Prostate gland (tissue), 2 donors: ENCODE data around the gene YY1AP1. TPM values are rescaled to one million over a fixed set of nuclear protein-coding genes. Genes with fewer than 3 reads are reported as not detected.

ENCODE experiments used
- DNase-seq: peaks from one replicate; pipeline ENCODE4 v3.0.0-alpha.2; 2019; ENCODE audit warnings: low spot score
- H3K27ac ChIP-seq, 2 donors: fragments of 200-600 bp; sonication (generic); 2 replicates each; pipeline ENCODE4 v1.5.1; 2017 to 2019
- H3K27me3 ChIP-seq: fragments of 200-600 bp; sonication (generic); replicated peaks from 2 replicates; pipeline ENCODE4 v1.5.1; 2019; ENCODE audit not compliant: insufficient read depth
- H3K36me3 ChIP-seq, 2 donors: fragments of 200-600 bp; sonication (generic); 1 replicate in 1 of 2; 2 replicates in 1 of 2; pipeline versions ENCODE4 v1.5.1 to v1.8.1; 2017 to 2019
- H3K4me1 ChIP-seq: fragments of 200-600 bp; sonication (generic); replicated peaks from 2 replicates; pipeline ENCODE4 v1.5.1; 2019
- H3K4me3 ChIP-seq, 2 donors: fragments of 200-600 bp; sonication (generic); 2 replicates each; pipeline ENCODE4 v1.5.1; 2017 to 2019
- H3K9me3 ChIP-seq: fragments of 200-600 bp; sonication (generic); 2 replicates; pipeline ENCODE4 v1.5.1; 2017
- CTCF ChIP-seq, 4 experiments: fragments of 200-600 bp in 2 of 4; fragments of 450-650 bp in 2 of 4; sonication (generic) in 2 of 4; IDR thresholded peaks; 1 replicate in 3 of 4; 2 replicates in 1 of 4; pipeline ENCODE4 v1.5.1; 2016 to 2019; ENCODE audit warnings: antibody characterized with exemption in 4 of 4, mild to moderate bottlenecking in 2 of 4, moderate library complexity in 2 of 4
- POLR2A ChIP-seq: fragments of 450-650 bp; IDR thresholded peaks from one replicate; pipeline ENCODE4 v1.6.1; 2016; ENCODE audit warnings: antibody characterized with exemption, mild to moderate bottlenecking
- POLR2AphosphoS5 ChIP-seq: sonication (generic); formaldehyde crosslinking; IDR thresholded peaks from one replicate; pipeline ENCODE4 v1.6.1; 2017; ENCODE audit warnings: antibody characterized with exemption
- WGBS: methylation state at CpG from one replicate; pipeline ENCODE4 v1.1.5; 2018; 5-methylcytosine and 5-hydroxymethylcytosine counted together
- intact Hi-C: fragments of 100-400 bp; cut with DNase I; formaldehyde crosslinking; loops from one replicate; pipeline ENCODE4 v1.14.2; 2022
- total RNA-seq, 2 donors: library from RNA; depleted of rRNA; stranded (reverse); fragments of >200 nt; gene quantifications; one replicate each; pipeline ENCODE4 v1.1.0, GENCODE V29; 2016

YY1AP1 gene
- total RNA-seq, 2 donors from 2014 or later, result 63.4 to 121 TPM

- intact Hi-C loops, result no loop called here
- 97% methylated on average over 10 of the region's 10 CpGs for WGBS
- TF ChIP-seq POLR2AphosphoS5, result no peak
- no peak for TF ChIP-seq POLR2A
- TF ChIP-seq CTCF (IDR thresholded peaks at IDR 0.05), result no peak
Observed at GRCh38 chr1:155697046-155697445, 8.5 kb upstream of the YY1AP1 start.

GRCh38 chr1:155696524-155696923 is 8.0 kb upstream of the YY1AP1 start:
- no peak overlapping the region for H3K4me3 ChIP-seq
- no peak overlapping the region for H3K27ac ChIP-seq
- no peaks in the 10 kb centered on the region for H3K9me3 ChIP-seq
- intact Hi-C loops, result no loop called here
- peaks cover 5% of the 10 kb centered on the region for H3K4me1 ChIP-seq
- H3K36me3 ChIP-seq, result no peaks in the 10 kb centered on the region
- H3K27me3 ChIP-seq, result no peaks in the 10 kb centered on the region
- no peak for TF ChIP-seq POLR2A
- TF ChIP-seq POLR2AphosphoS5, result no peak
- no peak for TF ChIP-seq CTCF (IDR thresholded peaks at IDR 0.05)
- no peak for DNase-seq

More at GRCh38 chr1:155697046-155697445, 8.5 kb upstream of the YY1AP1 start:
- no peak overlapping the region for H3K4me3 ChIP-seq
- no peak for DNase-seq
- H3K4me1 ChIP-seq, result peaks cover 5% of the 10 kb centered on the region
- no peaks in the 10 kb centered on the region for H3K36me3 ChIP-seq
- no peaks in the 10 kb centered on the region for H3K27me3 ChIP-seq
- H3K9me3 ChIP-seq, result no peaks in the 10 kb centered on the region
- H3K27ac ChIP-seq, result no peak overlapping the region

- H3K4me1 ChIP-seq, result peaks cover 5% of the 10 kb centered on the region
- H3K9me3 ChIP-seq, result no peaks in the 10 kb centered on the region
- H3K27me3 ChIP-seq, result no peaks in the 10 kb centered on the region
- DNase-seq, result no peak
- H3K4me3 ChIP-seq, result no peak overlapping the region
- H3K27ac ChIP-seq, result peak overlapping the region; percentile 53 to 54
- H3K36me3 ChIP-seq, result no peaks in the 10 kb centered on the region
- TF ChIP-seq POLR2AphosphoS5, result no peak
- no peak for TF ChIP-seq CTCF (IDR thresholded peaks at IDR 0.05)
- TF ChIP-seq POLR2A, result no peak
- 96% methylated on average over 3 of the region's 3 CpGs for WGBS
- intact Hi-C loops, result no loop called here
Observed at GRCh38 chr1:155695608-155696007, 7.0 kb upstream of the YY1AP1 start.

- H3K27me3 ChIP-seq, result no peaks in the 10 kb centered on the region
- H3K27ac ChIP-seq, result peak overlapping the region; percentile 53 to 54
- no peaks in the 10 kb centered on the region for H3K36me3 ChIP-seq
- no peak overlapping the region for H3K4me3 ChIP-seq
- WGBS, result 8% methylated on average over 4 of the region's 4 CpGs
- H3K4me1 ChIP-seq, result peaks cover 5% of the 10 kb centered on the region
- no peaks in the 10 kb centered on the region for H3K9me3 ChIP-seq
- peak; percentile 71 for DNase-seq
- TF ChIP-seq POLR2AphosphoS5 (peak; percentile 80), POLR2A (no peak)
- intact Hi-C loops, result no loop called here
Observed at GRCh38 chr1:155695072-155695471, 6.5 kb upstream of the YY1AP1 start.

GRCh38 chr1:155694167-155694566 is 5.6 kb upstream of the YY1AP1 start:
- no peaks in the 10 kb centered on the region for H3K36me3 ChIP-seq
- no peaks in the 10 kb centered on the region for H3K27me3 ChIP-seq
- H3K4me1 ChIP-seq, result peaks cover 5% of the 10 kb centered on the region
- no peaks in the 10 kb centered on the region for H3K9me3 ChIP-seq
- no peak overlapping the region for H3K4me3 ChIP-seq
- no peak for DNase-seq
- TF ChIP-seq CTCF (IDR thresholded peaks at IDR 0.05) (no peak), POLR2A (no peak), POLR2AphosphoS5 (no peak)
- peak overlapping the region; percentile 53 to 54 for H3K27ac ChIP-seq
- intact Hi-C loops, result no loop called here
- 93% methylated on average over 7 of the region's 7 CpGs for WGBS
